GM12873 (cell line): ENCODE data around the gene DHDH.

Experiments used
- CTCF ChIP-seq: IDR thresholded peaks from 2 replicates; pipeline ENCODE4 v1.5.1; 2012; ENCODE audit warnings: low read depth, mild to moderate bottlenecking, moderate library complexity, low read length, control low read depth; ENCODE audit not compliant: insufficient read depth; ENCODE audit errors: missing control alignments

The DHDH gene

DNA sequence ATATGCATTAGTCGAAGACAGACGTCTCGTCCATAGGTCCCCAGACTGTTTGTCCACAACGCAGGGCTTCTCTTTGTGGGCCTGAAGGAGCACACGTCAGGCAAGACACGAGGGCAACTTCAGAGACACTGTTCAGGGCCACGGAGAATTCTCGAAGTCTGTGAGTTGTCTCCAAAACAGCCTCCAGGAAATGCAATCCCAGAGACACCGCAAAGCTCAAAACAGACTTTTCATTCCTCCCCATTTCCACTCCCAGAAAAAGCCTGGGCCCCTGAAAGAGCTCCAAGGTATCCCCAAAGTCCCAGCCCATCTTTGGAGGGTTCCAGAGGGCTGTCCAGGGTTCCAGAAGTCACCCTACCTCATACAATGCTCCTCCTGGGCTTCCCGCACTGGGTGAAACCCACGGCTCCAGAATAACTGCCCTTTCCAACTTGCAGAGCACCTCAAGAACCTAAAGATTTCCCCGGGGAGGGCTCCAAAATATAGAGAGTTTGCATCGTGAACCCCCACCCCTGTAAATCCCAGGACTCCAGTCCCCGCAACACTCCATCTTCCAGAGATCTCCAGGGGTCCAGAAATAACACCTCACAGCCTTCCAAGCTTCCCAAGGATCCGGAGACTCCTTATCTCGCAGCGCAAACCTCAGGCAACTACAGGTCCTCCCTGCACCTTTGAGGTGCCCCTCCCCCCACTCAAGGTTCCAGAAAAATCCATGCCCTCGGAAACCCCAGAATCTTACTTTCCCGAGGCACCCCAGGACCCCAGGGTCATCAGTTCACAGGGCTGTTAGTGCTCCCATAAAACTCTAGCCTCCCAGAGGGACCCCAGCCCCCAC, 30.9 kb downstream of the DHDH start:
- TF ChIP-seq CTCF = no peak

DNA sequence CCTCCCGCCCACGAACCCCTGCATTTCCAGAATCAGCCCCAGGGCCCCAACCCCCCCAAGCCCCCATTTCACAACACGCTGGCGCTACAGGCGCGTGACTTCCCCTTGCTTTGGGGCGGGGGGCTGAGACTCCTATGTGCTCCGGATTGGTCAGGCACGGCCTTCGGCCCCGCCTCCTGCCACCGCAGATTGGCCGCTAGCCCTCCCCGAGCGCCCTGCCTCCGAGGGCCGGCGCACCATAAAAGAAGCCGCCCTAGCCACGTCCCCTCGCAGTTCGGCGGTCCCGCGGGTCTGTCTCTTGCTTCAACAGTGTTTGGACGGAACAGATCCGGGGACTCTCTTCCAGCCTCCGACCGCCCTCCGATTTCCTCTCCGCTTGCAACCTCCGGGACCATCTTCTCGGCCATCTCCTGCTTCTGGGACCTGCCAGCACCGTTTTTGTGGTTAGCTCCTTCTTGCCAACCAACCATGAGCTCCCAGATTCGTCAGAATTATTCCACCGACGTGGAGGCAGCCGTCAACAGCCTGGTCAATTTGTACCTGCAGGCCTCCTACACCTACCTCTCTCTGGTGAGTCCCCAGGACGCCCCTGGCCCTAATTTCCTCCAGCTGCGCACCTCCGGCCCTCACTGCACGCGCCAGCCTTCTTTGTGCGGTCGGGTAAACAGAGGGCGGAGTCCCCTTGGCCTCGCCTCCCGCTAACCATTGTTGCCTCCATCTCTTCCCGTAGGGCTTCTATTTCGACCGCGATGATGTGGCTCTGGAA, 31.7 kb downstream of the DHDH start, which contains the start of gene FTL:
FTL (plus strand) TSS at position 270 of the 766 bp plus-strand sequence; CDS start at position 469, 199 bp downstream.
- TF ChIP-seq CTCF = no peak

- no peak for TF ChIP-seq CTCF
Measured at GRCh38 chr19:48965806-48966540, 32.5 kb downstream of the DHDH start.

DNA sequence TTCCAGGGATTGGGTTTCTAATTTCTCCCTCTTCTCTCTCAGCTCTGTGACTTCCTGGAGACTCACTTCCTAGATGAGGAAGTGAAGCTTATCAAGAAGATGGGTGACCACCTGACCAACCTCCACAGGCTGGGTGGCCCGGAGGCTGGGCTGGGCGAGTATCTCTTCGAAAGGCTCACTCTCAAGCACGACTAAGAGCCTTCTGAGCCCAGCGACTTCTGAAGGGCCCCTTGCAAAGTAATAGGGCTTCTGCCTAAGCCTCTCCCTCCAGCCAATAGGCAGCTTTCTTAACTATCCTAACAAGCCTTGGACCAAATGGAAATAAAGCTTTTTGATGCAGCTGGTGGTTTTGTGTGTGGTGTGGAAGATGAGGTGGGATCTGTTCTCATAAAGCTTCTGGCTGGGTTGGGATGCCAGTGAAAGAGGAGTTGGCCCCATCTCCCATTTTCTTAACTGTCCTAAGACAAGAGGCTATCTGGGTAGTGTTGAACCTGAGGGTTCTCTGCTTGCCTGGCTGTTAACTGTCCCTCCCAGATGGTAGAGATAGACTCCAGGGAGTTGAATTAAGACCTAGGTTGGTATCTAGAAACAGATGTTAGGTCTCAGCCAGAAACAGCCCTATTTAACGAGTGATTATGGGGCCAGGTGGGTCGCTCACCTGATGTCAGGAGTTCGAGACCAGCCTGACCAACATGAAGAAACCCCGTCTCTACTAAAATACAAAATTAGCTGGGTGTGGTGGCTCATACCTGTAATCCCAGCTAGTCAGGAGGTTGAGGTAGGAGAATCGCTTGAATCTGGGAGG, 33.2 kb downstream of the DHDH start:
- no peak for TF ChIP-seq CTCF

DNA sequence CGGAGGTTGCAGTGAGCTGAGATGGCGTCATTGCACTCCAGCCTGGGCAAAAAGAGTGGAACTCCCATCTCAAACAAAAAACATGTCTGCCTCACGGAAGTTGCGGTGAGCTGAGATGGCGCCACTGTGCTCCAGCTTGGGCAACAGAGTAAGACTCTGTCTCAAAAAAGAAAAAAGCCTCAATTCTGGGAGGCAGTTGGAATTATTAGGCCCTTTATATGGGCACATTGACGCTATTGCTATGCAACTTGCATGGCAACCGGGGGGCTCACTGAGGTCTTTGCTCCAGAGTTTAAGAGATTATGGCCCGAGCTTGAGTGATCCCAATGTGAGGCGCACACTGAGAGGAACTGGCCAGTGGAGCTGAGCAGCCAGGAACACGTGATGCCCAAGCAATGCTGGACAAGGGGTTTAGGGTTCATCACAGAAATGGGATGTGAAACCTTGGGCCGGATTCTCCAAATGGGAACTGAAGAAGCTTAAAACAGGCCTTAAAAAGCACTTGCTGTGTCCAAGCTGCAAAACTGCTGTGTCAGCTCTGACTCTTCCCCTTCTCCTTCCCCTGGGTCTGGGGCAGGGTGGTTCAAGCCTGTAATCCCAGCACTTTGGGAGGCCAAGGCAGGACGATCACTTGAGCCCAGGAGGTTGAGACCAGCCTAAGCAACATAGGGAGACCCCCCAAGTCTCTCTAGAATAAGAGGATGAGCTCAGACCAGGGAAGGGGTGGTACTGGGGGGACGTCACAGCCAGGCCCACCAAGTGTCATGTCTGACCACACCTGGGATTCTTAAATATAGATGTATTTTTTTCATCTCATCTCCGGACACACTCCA, 34.1 kb downstream of the DHDH start:
- no peak for TF ChIP-seq CTCF

DNA sequence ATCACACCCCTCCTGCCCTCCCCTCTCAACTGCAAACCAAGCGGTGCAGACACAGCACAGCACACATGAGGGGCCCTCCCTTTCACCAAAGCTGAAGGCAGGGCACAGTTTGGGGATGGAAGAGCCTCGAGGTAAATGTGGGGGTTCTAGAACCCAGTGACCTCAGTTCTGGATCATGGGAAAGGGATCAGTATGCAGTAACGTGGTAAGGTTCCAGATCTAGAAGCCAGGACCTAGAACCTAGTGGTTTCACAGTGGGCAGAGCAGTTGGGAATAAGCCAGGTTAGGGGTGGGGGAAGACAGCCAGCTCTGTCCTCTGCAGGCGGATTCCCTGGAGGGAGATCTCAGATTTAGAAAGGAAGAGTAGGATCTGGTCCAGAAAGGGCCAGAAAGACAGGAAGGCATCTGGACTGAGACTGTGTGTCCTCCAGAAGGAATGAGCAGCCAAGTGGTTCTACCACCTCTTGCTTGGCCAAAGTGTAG, 34.7 kb downstream of the DHDH start:
- no peak for TF ChIP-seq CTCF
